Bronchial epithelial cell (primary cell): ENCODE data around the gene TIPIN. TPM values are rescaled to one million over a fixed set of nuclear protein-coding genes. Genes with fewer than 3 reads are reported as not detected.
"Not testable (repeated sequence)": the region's sequence is repeated elsewhere in the genome, so short reads cannot be mapped to it uniquely, and the experiment has no call there.

ENCODE experiments used
- DNase-seq: peaks from one replicate; pipeline ENCODE4 v3.0.0-alpha.2; 2010; ENCODE audit warnings: low read depth
- FAIRE-seq: peaks from 2 replicates; lab custom pipeline; 2011; peaks lifted over from hg19 to GRCh38; lab: Jason Lieb, UNC
- H3K27me3 ChIP-seq: 2 replicates; pipeline ENCODE4 v1.5.1; 2011; ENCODE audit warnings: low read length; ENCODE audit not compliant: control insufficient read depth, insufficient read depth
- H3K36me3 ChIP-seq: 2 replicates; pipeline ENCODE4 v1.5.1; 2011; ENCODE audit warnings: low read length; ENCODE audit not compliant: control insufficient read depth, insufficient read depth
- H3K4me3 ChIP-seq: 2 replicates; pipeline ENCODE4 v1.5.1; 2011; ENCODE audit warnings: mild to moderate bottlenecking, low read depth, low read length, control low read depth
- total RNA-seq: library from RNA; depleted of rRNA; stranded (reverse); fragments of >200 nt; gene quantifications from 2 replicates; pipeline ENCODE4 v1.2.1, GENCODE V29; 2014
- TF ChIP-seq, protein P1 (sequence below): IDR thresholded peaks from 2 replicates; pipeline ENCODE4 v1.5.1; 2011; ENCODE audit warnings: mild to moderate bottlenecking, moderate library complexity, low read length, control low read depth, inconsistent platforms; ENCODE audit not compliant: insufficient read depth, severe bottlenecking

The TIPIN gene
- total RNA-seq, 1 donor from 2014 or later: 10.5 TPM

GRCh38 chr15:66388576-66388975 is 32.1 kb upstream of the TIPIN start:
- TF ChIP-seq, protein P1, sequence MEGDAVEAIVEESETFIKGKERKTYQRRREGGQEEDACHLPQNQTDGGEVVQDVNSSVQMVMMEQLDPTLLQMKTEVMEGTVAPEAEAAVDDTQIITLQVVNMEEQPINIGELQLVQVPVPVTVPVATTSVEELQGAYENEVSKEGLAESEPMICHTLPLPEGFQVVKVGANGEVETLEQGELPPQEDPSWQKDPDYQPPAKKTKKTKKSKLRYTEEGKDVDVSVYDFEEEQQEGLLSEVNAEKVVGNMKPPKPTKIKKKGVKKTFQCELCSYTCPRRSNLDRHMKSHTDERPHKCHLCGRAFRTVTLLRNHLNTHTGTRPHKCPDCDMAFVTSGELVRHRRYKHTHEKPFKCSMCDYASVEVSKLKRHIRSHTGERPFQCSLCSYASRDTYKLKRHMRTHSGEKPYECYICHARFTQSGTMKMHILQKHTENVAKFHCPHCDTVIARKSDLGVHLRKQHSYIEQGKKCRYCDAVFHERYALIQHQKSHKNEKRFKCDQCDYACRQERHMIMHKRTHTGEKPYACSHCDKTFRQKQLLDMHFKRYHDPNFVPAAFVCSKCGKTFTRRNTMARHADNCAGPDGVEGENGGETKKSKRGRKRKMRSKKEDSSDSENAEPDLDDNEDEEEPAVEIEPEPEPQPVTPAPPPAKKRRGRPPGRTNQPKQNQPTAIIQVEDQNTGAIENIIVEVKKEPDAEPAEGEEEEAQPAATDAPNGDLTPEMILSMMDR: no peak
- FAIRE-seq (no peak), DNase-seq (no peak)
- H3K36me3 ChIP-seq: peaks cover 1% of the 10 kb centered on the region
- H3K27me3 ChIP-seq: no peaks in the 10 kb centered on the region
- H3K4me3 ChIP-seq: no peak overlapping the region

DNA sequence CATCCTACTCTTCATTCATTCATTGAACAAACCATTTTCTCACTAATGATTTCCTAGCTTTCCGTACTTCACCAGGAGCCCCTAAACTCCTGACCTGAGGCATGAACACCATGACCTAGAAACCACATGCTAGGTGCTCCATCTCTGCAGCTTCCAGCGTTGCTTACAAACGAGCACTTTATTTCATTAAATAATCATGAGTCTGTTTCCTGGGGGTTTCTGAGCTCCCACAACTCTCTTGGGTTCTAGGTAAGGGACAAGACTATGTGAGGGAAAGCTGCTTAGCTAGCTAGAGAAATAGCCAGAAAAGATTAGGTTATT is 31.5 kb upstream of the TIPIN start:
- no peak for DNase-seq
- Histone ChIP-seq H3K27me3 (no peaks in the 10 kb centered on the region), H3K4me3 (peak overlapping the region; percentile 75), H3K36me3 (peaks cover 1% of the 10 kb centered on the region)
- no peak for FAIRE-seq
- TF ChIP-seq, protein P1: no peak

- H3K27me3 ChIP-seq: no peaks in the 10 kb centered on the region
- FAIRE-seq (no peak), DNase-seq (peak; percentile 73)
Observed at GRCh38 chr15:66387163-66388042, 30.9 kb upstream of the TIPIN start.

DNA sequence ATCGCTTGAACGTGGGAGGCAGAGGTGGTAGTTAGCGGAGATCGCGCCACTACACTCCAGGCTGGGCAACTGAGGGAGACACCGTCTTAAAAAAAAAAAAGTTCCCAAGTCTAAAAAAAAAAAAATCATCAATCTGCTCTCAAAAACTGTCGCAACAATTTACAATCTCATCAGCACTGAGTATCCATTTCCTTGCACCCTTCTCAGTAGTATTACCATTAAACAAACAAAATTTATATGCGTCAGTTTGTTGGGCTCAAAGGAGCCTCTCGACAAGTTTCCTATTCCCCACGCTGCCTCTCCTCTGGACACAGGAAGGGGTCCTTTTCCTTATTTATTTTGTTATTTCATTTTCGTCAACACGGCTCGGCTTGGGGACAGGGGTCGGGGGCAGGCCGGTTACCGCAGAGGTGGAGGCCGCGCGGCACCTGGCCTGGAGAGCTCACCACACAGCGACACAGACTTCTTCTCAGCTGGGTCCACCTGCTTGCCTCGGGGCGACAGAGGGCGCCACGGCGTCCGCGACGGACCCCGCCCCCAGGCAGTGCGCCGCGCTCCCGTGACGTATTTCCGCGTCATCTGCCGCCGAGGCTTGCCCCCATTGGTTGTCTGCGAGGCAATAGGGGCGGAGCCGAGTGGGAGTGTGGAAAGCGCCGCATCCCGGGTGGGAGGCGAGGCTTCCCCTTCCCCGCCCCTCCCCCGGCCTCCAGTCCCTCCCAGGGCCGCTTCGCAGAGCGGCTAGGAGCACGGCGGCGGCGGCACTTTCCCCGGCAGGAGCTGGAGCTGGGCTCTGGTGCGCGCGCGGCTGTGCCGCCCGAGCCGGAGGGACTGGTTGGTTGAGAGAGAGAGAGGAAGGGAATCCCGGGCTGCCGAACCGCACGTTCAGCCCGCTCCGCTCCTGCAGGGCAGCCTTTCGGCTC is 30.0 kb upstream of the TIPIN start, which contains the start of gene MAP2K1:
MAP2K1 (plus strand) TSS at position 709 of the 920 bp plus-strand sequence. CDS start 436 bp downstream, outside the sequence.
- TF ChIP-seq, protein P1: peak; percentile 80
- Histone ChIP-seq H3K36me3 (no peaks in the 10 kb centered on the region), H3K27me3 (no peaks in the 10 kb centered on the region), H3K4me3 (peak within 1 kb of the TSS; percentile 75)
- DNase-seq: peak; percentile 88
- no peak for FAIRE-seq

More at GRCh38 chr15:66387163-66388042, 30.9 kb upstream of the TIPIN start:
- TF ChIP-seq, protein P1: peak; percentile 56
- Histone ChIP-seq H3K36me3 (no peaks in the 10 kb centered on the region), H3K4me3 (peak overlapping the region; percentile 75)

DNA sequence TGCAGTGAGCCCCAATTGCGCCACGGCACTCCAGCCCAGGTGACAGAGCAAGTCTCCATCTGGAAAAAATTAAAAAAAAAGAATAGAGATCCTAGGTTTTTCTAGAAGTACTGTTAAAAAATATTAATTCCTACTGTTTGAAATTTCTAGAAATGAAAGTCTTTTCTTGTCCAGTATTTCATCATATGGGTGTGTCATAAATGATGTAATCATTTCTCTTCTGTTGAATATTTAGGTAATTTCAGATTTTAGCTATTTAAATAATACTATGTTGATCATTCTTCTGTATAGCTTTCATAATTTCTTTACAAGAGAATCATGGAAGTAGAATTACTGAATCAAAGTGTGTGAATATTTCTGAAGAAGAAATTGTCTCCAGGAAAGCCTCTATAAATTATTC is 24.9 kb upstream of the TIPIN start:
- H3K27me3 ChIP-seq, DNase-seq, H3K4me3 ChIP-seq, H3K36me3 ChIP-seq, FAIRE-seq: not testable (repeated sequence)
